OCI-LY3 (cell line): ENCODE results near the gene APOO.

ENCODE experiments used
- H2AFZ ChIP-seq: fragments of 200-600, 300-600 bp; shearing (Covaris generic); 2 replicates; pipeline ENCODE4 v1.6.0; 2014; ENCODE audit warnings: antibody characterized with exemption, low read depth, low read length
- H3K27ac ChIP-seq: fragments of 200-600, 300-600 bp; sonication (generic); 2 replicates; pipeline ENCODE4 v1.5.1; 2014; ENCODE audit warnings: mild to moderate bottlenecking, low read length, moderate library complexity, mixed read lengths
- H3K27me3 ChIP-seq: fragments of 200-600, 300-600 bp; sonication (generic); 2 replicates; pipeline ENCODE4 v1.6.1; 2014; ENCODE audit warnings: low read depth, low read length, mixed read lengths
- H3K36me3 ChIP-seq: fragments of 200-600, 300-600 bp; sonication (generic); replicated peaks from 2 replicates; pipeline ENCODE3; 2014; ENCODE audit warnings: low read depth, low read length, mixed read lengths
- H3K4me1 ChIP-seq: fragments of 300-600, 200-600 bp; sonication (generic); 2 replicates; pipeline ENCODE4 v1.6.1; 2014; ENCODE audit warnings: low read length, mixed read lengths
- H3K4me2 ChIP-seq: fragments of 200-600, 300-600 bp; sonication (generic); 2 replicates; pipeline ENCODE4 v1.6.1; 2014; ENCODE audit warnings: low read length, mixed read lengths
- H3K4me3 ChIP-seq: fragments of 300-600, 200-600 bp; sonication (generic); 2 replicates; pipeline ENCODE4 v1.5.1; 2014; ENCODE audit warnings: antibody characterized with exemption, mild to moderate bottlenecking, low read length, moderate library complexity
- H3K79me2 ChIP-seq: fragments of 300-600, 200-600 bp; shearing (Covaris generic); 2 replicates; pipeline ENCODE4 v1.6.1; 2014; ENCODE audit warnings: mild to moderate bottlenecking, low read length, mixed read lengths
- H3K9ac ChIP-seq: fragments of 300-600, 200-600 bp; shearing (Covaris generic); 2 replicates; pipeline ENCODE4 v1.6.0; 2014; ENCODE audit warnings: mild to moderate bottlenecking, low read length, moderate library complexity
- H3K9me3 ChIP-seq: fragments of 200-600, 300-600 bp; shearing (Covaris generic); 2 replicates; pipeline ENCODE4 v1.6.1; 2014; ENCODE audit warnings: low read length, mixed read lengths; ENCODE audit not compliant: insufficient read depth
- H4K20me1 ChIP-seq: fragments of 200-600, 300-600 bp; sonication (generic); 2 replicates; pipeline ENCODE4 v1.6.1; 2016; ENCODE audit warnings: low read length, mixed read lengths; ENCODE audit not compliant: insufficient read depth
- CTCF ChIP-seq: fragments of 200-600, 300-600 bp; sonication (generic); IDR thresholded peaks from 2 replicates; pipeline ENCODE4 v1.5.1; 2014; ENCODE audit warnings: antibody characterized with exemption, low read length, low read depth
- EZH2phosphoT487 ChIP-seq: fragments of 200-600 bp; shearing (Covaris generic); IDR thresholded peaks from 2 replicates; pipeline ENCODE4 v1.6.1; 2018; ENCODE audit warnings: antibody characterized with exemption, mixed run types, low read depth

Gene APOO

DNA sequence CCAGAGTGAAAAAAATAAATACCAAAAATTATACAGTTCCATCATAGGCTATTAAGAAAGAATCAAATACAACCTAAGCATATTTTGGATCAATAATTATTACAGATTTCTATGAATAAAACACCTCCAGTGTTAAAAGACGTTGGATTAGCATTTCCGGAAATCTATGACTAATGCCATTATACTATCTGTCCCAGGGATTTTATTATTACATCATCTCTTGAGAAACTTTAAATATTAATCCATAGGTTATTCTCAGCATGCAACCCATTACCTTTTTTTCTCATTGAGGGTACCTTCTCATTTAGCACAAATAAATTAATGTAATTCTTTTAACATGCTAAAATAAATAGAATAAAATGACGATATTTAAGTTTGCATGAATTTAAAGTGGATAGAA lies 44.7 kb upstream of the APOO start:
- H3K27ac ChIP-seq, result no peak overlapping the region
- peaks cover 12% of the 10 kb centered on the region for H3K4me1 ChIP-seq
- no peak overlapping the region for H2AFZ ChIP-seq
- H3K4me2 ChIP-seq, result peak overlapping the region; percentile 79; the same call in 1 of the 2 replicates
- no peaks in the 10 kb centered on the region for H3K9me3 ChIP-seq
- no peaks in the 10 kb centered on the region for H3K27me3 ChIP-seq
- TF ChIP-seq EZH2phosphoT487, result no peak
- H3K36me3 ChIP-seq, result no peaks in the 10 kb centered on the region
- no peak overlapping the region for H3K9ac ChIP-seq
- no peaks in the 10 kb centered on the region for H3K79me2 ChIP-seq
- H3K4me3 ChIP-seq, result no peak overlapping the region
- no peaks in the 10 kb centered on the region for H4K20me1 ChIP-seq

- Histone ChIP-seq H2AFZ (no peak overlapping the region), H3K27ac (no peak overlapping the region), H3K79me2 (no peaks in the 10 kb centered on the region), H4K20me1 (no peaks in the 10 kb centered on the region), H3K36me3 (no peaks in the 10 kb centered on the region), H3K9ac (no peak overlapping the region), H3K9me3 (no peaks in the 10 kb centered on the region), H3K4me1 (no peaks in the 10 kb centered on the region), H3K27me3 (peaks cover 7% of the 10 kb centered on the region; the same call in 1 of the 2 replicates), H3K4me2 (no peak overlapping the region), H3K4me3 (no peak overlapping the region)
- TF ChIP-seq CTCF (no peak), EZH2phosphoT487 (no peak)
Measured at GRCh38 chrX:23945206-23945605, 37.5 kb upstream of the APOO start.

- no peak overlapping the region for H3K4me2 ChIP-seq
Measured at GRCh38 chrX:23944234-23944633, 36.5 kb upstream of the APOO start.

DNA sequence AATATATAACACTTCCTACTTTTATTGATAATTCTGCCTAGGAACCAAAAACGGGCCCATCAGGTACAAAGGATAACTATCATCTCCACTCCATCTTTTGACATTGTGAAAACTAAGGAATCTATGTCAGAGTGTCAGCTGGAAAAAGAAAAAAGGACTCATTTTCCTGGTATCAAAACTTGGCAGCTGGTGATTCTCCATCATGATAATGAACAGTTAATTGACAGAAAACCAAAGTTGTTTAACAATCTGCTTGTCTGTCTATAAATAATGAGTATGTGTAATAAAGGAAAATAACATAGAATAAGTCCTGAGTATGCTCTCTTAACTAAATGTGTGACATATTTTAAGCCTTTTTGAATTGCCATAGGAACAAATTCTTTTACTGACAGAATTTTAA lies 31.5 kb upstream of the APOO start:
- Histone ChIP-seq H3K36me3 (no peaks in the 10 kb centered on the region), H2AFZ (no peak overlapping the region), H3K27me3 (peaks cover 6% of the 10 kb centered on the region; the same call in 1 of the 2 replicates), H3K4me3 (no peak overlapping the region), H4K20me1 (no peaks in the 10 kb centered on the region), H3K4me2 (no peak overlapping the region), H3K9me3 (no peaks in the 10 kb centered on the region), H3K79me2 (no peaks in the 10 kb centered on the region), H3K4me1 (no peaks in the 10 kb centered on the region), H3K9ac (no peak overlapping the region), H3K27ac (no peak overlapping the region)
- no peak for TF ChIP-seq CTCF
- no peak for TF ChIP-seq EZH2phosphoT487

More at GRCh38 chrX:23944234-23944633, 36.5 kb upstream of the APOO start:
- no peaks in the 10 kb centered on the region for H3K79me2 ChIP-seq
- H3K27ac ChIP-seq, result no peak overlapping the region
- H4K20me1 ChIP-seq, result no peaks in the 10 kb centered on the region
- peaks cover 9% of the 10 kb centered on the region; the same call in 1 of the 2 replicates for H3K27me3 ChIP-seq
- no peaks in the 10 kb centered on the region for H3K9me3 ChIP-seq
- H3K9ac ChIP-seq, result no peak overlapping the region
- H2AFZ ChIP-seq, result no peak overlapping the region
- no peak overlapping the region for H3K4me3 ChIP-seq
- no peaks in the 10 kb centered on the region for H3K36me3 ChIP-seq
- H3K4me1 ChIP-seq, result no peaks in the 10 kb centered on the region
- TF ChIP-seq CTCF (no peak), EZH2phosphoT487 (no peak)
